Lung (tissue), 12 donors: Measurements from ENCODE around the gene SMIM5. TPM values are rescaled to one million over a fixed set of nuclear protein-coding genes. Genes with fewer than 3 reads are reported as not detected.

Experiments
- ATAC-seq: fragments of 200-7000 bp; cut with Tn5 transposase; one replicate; pipeline ENCODE4 v1.9.1; 2020; ENCODE audit warnings: moderate number of reproducible peaks; ENCODE audit not compliant: insufficient read depth, low FRiP score
- DNase-seq, 3 donors: peaks; one replicate each; pipeline ENCODE4 v3.0.0-alpha.2; 2013 to 2017
- H3K27ac ChIP-seq, 2 donors: one replicate each; pipeline ENCODE4 v1.5.1; 2013; ENCODE audit warnings: mild to moderate bottlenecking in 2 of 2, moderate library complexity in 2 of 2, control low read depth in 1 of 2, inconsistent platforms in 1 of 2, low read depth in 1 of 2, low read length in 1 of 2
- H3K27me3 ChIP-seq, 3 donors: one replicate each; pipeline ENCODE4 v1.5.1; 2013; ENCODE audit warnings: low read length in 2 of 3; ENCODE audit not compliant: control insufficient read depth in 3 of 3, insufficient read depth in 3 of 3
- H3K36me3 ChIP-seq, 4 donors: one replicate each; pipeline ENCODE4 v1.5.1; 2013; ENCODE audit warnings: low read length in 4 of 4, mild to moderate bottlenecking in 1 of 4, moderate library complexity in 1 of 4; ENCODE audit not compliant: control insufficient read depth in 4 of 4, insufficient read depth in 4 of 4
- H3K4me1 ChIP-seq, 5 donors: one replicate each; pipeline ENCODE4 v1.5.1; 2013; ENCODE audit warnings: low read length in 5 of 5, mild to moderate bottlenecking in 2 of 5, moderate library complexity in 1 of 5; ENCODE audit not compliant: control insufficient read depth in 5 of 5, insufficient read depth in 5 of 5
- H3K4me3 ChIP-seq: one replicate; pipeline ENCODE4 v1.5.1; 2013; ENCODE audit warnings: mild to moderate bottlenecking, control low read depth, moderate library complexity
- H3K9ac ChIP-seq, 2 donors: one replicate each; pipeline ENCODE4 v1.5.1; 2013; ENCODE audit warnings: low read length in 2 of 2, control low read depth in 1 of 2; ENCODE audit not compliant: insufficient read depth in 1 of 2
- H3K9me3 ChIP-seq, 4 donors: one replicate each; pipeline ENCODE4 v1.5.1; 2013; ENCODE audit warnings: low read length in 3 of 4, mild to moderate bottlenecking in 1 of 4, moderate library complexity in 1 of 4; ENCODE audit not compliant: control insufficient read depth in 4 of 4, insufficient read depth in 3 of 4
- CTCF ChIP-seq: IDR thresholded peaks from 2 replicates; pipeline ENCODE4 v1.5.1; 2012; ENCODE audit warnings: mild to moderate bottlenecking; ENCODE audit errors: control extremely low read depth, extremely low read depth
- WGBS, 2 donors: extraction: QIAGEN DNeasy Blood & Tissue Kit; methylation state at CpG; one replicate each; pipeline ENCODE4 v1.1.7; 2013; 5-methylcytosine and 5-hydroxymethylcytosine counted together
- polyA plus RNA-seq, 2 donors: library from polyadenylated mRNA; stranded (reverse); fragments of 200-250 nt; gene quantifications; one replicate each; pipeline ENCODE4 v1.2.1, GENCODE V29; 2013
- total RNA-seq, 2 donors: library from RNA; depleted of rRNA in 1 of 2; stranded (reverse); fragments of >200 nt in 1 of 2; gene quantifications; one replicate each; pipeline ENCODE4 v1.2.1, GENCODE V29; 2014 to 2021
- donor health status: control.
- donor health status: control.
- donor health status: Bipolar disorder and iron deficiency.
- donor health status: healthy.
- donor health status: DM: yes; HTN: yes; CAD: no.

Gene SMIM5
- total and polyA plus RNA-seq, 4 donors, result 2.2 to 7.5 (median 3.9) TPM

DNA sequence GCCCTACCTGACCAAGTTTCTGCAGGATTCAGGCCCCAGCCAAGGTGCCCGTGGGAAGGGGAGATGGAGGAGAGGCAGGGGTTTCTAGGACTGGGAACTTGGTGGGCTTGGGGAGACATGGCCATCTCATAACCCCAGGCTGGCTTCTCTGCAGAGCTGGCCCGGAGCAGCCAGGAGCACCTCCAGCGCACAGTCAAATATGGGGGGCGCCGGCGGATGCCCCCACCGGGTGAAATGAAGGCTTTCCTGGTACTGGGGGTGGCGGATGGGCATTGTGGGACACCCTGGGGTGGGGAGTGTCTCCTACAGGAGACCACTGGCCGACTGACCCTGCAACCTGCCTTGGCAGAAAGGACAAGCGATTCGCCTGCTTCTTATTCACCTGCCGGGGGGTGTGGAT, 9.2 kb upstream of the SMIM5 start:
- H3K4me3 ChIP-seq, result no peak overlapping the region
- 92 to 96% methylated on average over 12 of the region's 12 CpGs for WGBS, 2 donors
- H3K9me3 ChIP-seq, result no peaks in the 10 kb centered on the region
- no peak overlapping the region for H3K27ac ChIP-seq
- ATAC-seq, result no peak
- no peak for TF ChIP-seq CTCF
- DNase-seq, result no peak
- no peak overlapping the region for H3K9ac ChIP-seq
- H3K27me3 ChIP-seq, result no peaks in the 10 kb centered on the region
- peaks cover 0 to 63% (median 8%) of the 10 kb centered on the region in 4 donors for H3K36me3 ChIP-seq
- H3K4me1 ChIP-seq, result no peaks in the 10 kb centered on the region

DNA sequence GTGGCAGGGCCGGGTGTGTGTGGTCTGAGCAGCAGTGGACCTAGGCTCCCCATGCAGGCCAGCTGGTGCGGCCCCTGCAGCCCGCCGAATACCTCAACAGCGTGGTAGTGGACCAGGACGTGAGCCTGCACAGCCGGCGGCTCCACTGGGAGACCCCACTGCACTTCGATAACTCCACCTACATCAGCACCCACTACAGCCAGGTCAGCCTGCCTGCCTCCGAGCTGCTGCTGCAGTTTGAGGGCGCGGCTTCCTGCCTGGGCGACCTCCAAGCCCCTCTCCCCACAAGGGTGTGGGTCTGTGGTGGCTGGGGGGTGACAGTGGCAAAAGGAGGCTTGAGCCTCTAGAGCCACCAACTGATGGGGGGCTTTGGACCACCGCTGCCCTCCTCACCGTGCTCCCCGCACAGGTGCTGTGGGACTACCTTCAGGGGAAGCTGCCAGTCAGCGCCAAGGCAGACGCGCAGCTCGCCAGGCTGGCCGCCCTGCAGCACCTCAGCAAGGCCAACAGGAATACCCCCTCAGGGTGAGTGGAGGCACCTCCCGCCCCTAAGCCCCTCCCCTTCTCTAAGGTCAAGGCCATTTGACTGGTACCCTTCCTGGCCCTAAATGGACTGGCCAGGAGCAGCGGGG, 8.4 kb upstream of the SMIM5 start:
- H3K9me3 ChIP-seq, result no peaks in the 10 kb centered on the region
- no peak for ATAC-seq
- peaks cover 0 to 55% (median 8%) of the 10 kb centered on the region in 4 donors for H3K36me3 ChIP-seq
- H3K27ac ChIP-seq, result no peak overlapping the region
- H3K9ac ChIP-seq, result no peak overlapping the region
- H3K4me3 ChIP-seq, result no peak overlapping the region
- 86 to 95% methylated on average over 21 to 23 of the region's 23 CpGs for WGBS, 2 donors
- no peak for TF ChIP-seq CTCF
- H3K27me3 ChIP-seq, result no peaks in the 10 kb centered on the region
- DNase-seq, result no peak
- H3K4me1 ChIP-seq, result no peaks in the 10 kb centered on the region

GRCh38 chr17:75625813-75626486, 7.3 kb upstream of the SMIM5 start:
- H3K9me3 ChIP-seq, result no peaks in the 10 kb centered on the region
- H3K4me1 ChIP-seq, result no peaks in the 10 kb centered on the region
- no peak overlapping the region for H3K4me3 ChIP-seq
- no peak for ATAC-seq
- no peak overlapping the region for H3K27ac ChIP-seq
- peaks cover 0 to 51% (median 7%) of the 10 kb centered on the region in 4 donors for H3K36me3 ChIP-seq
- peak in 1 of 3 donors; percentile 21 for DNase-seq
- no peak overlapping the region for H3K9ac ChIP-seq
- no peak for TF ChIP-seq CTCF
- no peaks in the 10 kb centered on the region for H3K27me3 ChIP-seq
- WGBS, 2 donors, result 86 to 89% methylated on average over 15 of the region's 15 CpGs
